LNCaP clone FGC (cell line): Measurements from ENCODE around the gene ASTN2.

ENCODE experiments used
- DNase-seq: peaks from one replicate; pipeline ENCODE4 v3.0.0-alpha.2; 2011; ENCODE audit warnings: low read depth
- H3K4me3 ChIP-seq: 2 replicates; pipeline ENCODE4 v1.5.1; 2011; ENCODE audit warnings: mild to moderate bottlenecking, low read depth, low read length, control low read depth
- CTCF ChIP-seq: IDR thresholded peaks from 2 replicates; pipeline ENCODE4 v1.5.1; 2012; ENCODE audit warnings: mild to moderate bottlenecking; ENCODE audit not compliant: control insufficient read depth, insufficient read depth; ENCODE audit errors: extremely low read depth

The ASTN2 gene

GRCh38 chr9:117374076-117374725, 40.7 kb downstream of the ASTN2 start:
- peak; percentile 54 for DNase-seq
- no peak for TF ChIP-seq CTCF
- H3K4me3 ChIP-seq = no peak overlapping the region

GRCh38 chr9:117368684-117369230, 46.1 kb downstream of the ASTN2 start:
- TF ChIP-seq CTCF = no peak
- H3K4me3 ChIP-seq = no peak overlapping the region
- DNase-seq = no peak

GRCh38 chr9:117365438-117365837, 49.4 kb downstream of the ASTN2 start:
- H3K4me3 ChIP-seq = no peak overlapping the region
- no peak for DNase-seq
- no peak for TF ChIP-seq CTCF

DNA sequence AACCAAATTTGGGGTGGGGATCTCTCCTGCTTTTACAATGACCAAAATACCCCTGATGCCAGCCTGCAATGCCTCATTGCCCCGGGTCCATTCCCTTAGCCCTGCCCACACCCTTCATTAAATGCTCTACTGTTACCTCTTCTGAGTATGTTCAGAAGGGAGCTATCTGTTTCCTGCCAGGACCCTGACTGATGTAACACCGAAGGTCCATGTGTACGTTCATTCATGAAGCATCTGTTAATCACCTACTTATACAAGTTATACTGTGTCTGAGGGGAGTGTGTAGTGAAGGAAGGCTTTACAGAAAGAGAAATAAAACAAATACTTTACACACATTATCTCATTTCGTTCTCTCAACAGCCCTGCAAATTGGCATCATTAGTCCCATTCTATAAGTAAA, 51.9 kb downstream of the ASTN2 start:
- DNase-seq = no peak
- H3K4me3 ChIP-seq = no peak overlapping the region
- TF ChIP-seq CTCF = no peak

DNA sequence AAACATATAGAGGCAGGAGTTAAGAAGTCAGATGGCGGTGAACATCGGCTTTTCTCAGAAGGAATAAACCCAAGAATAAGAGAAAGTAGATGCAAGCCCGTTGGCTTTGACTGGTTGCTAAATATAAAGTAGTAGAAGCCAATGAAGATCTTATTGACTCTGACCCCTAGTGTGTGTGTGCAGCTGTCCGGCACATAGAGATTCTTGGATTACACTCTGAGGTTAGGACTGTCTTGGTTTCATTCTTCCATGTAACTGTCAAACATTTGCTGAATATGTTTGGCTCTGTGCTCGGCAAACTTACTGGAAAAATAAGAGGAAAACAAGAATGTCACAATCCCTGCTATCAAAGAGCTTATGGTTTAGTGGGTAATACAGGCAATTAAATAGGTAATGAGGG, 54.9 kb downstream of the ASTN2 start:
- no peak for TF ChIP-seq CTCF
- DNase-seq = no peak

DNA sequence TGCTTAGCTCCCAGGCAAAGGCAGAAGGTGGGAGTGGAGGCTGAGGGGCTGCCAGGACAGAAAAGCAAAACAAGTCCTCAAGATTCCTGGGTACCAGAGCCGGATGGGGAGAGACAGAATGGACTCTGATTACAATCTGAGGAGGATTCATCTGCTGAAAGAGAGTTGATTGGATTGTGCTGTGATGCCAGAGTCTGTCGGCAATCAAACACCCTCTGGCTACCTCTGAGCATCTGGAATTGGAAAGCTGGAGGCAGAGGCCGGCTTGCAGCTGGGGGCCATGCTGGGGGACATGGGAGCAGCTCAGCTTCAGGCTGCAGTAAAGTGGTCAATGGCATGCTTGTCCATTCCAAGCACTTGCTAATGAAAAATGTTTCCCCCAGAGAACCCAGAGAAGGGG, 59.3 kb downstream of the ASTN2 start:
- no peak overlapping the region for H3K4me3 ChIP-seq
- TF ChIP-seq CTCF = no peak
- no peak for DNase-seq

More for the DNA sequence above, 54.9 kb downstream of the ASTN2 start:
- no peak overlapping the region for H3K4me3 ChIP-seq

DNA sequence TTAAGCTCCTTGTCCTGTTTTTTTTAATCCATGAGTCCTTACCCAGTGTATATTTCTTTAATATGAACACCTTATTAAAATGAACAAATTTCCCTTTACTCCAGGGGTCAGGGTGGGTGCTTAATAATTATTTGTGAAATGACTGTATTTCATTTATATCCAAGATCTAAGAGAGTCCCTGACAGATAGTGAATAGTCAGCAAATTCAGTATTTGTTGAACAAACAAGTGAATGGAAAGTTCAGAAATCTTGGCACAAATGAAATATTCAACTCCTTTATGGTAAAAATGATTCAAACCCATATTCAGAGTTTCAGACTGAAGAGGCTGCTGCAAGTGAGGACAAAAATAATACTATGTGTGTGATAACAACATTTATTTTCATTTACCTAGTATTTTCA, 59.9 kb downstream of the ASTN2 start:
- no peak overlapping the region for H3K4me3 ChIP-seq
- TF ChIP-seq CTCF = no peak
- no peak for DNase-seq
